Astrocyte (in vitro differentiated cells and primary cell): ENCODE data around the gene EMC7. TPM values are rescaled to one million over a fixed set of nuclear protein-coding genes. Genes with fewer than 3 reads are reported as not detected.

Source experiments
- DNase-seq: peaks from one replicate; pipeline ENCODE4 v3.0.0-alpha.2; 2010; ENCODE audit warnings: low read depth
- FAIRE-seq: peaks from 2 replicates; lab custom pipeline; 2011; peaks lifted over from hg19 to GRCh38; lab: Jason Lieb, UNC
- H2AFZ ChIP-seq: 2 replicates; pipeline ENCODE4 v1.6.0; 2012; ENCODE audit warnings: low read depth, low read length, inconsistent platforms
- H3K27ac ChIP-seq: 2 replicates; pipeline ENCODE4 v1.5.1; 2011; ENCODE audit warnings: low read depth, low read length, inconsistent platforms
- H3K27me3 ChIP-seq: 2 replicates; pipeline ENCODE4 v1.6.0; 2011; ENCODE audit warnings: low read length, inconsistent platforms; ENCODE audit not compliant: insufficient read depth
- H3K36me3 ChIP-seq: 2 replicates; pipeline ENCODE4 v1.5.1; 2011; ENCODE audit warnings: low read length, inconsistent platforms; ENCODE audit not compliant: insufficient read depth
- H3K4me1 ChIP-seq: 2 replicates; pipeline ENCODE4 v1.5.1; 2011; ENCODE audit warnings: low read length, inconsistent platforms; ENCODE audit not compliant: insufficient read depth
- H3K4me2 ChIP-seq: 2 replicates; pipeline ENCODE4 v1.6.0; 2012; ENCODE audit warnings: low read length, inconsistent platforms
- H3K4me3 ChIP-seq: 2 replicates; pipeline ENCODE4 v1.5.1; 2011; ENCODE audit warnings: low read depth, mild to moderate bottlenecking, low read length, inconsistent platforms; ENCODE audit not compliant: insufficient read depth
- H3K79me2 ChIP-seq: 2 replicates; pipeline ENCODE4 v1.6.0; 2012; ENCODE audit warnings: mild to moderate bottlenecking, low read length, inconsistent platforms; ENCODE audit not compliant: insufficient read depth
- H3K9ac ChIP-seq: 2 replicates; pipeline ENCODE4 v1.6.0; 2012; ENCODE audit warnings: mild to moderate bottlenecking, low read length, inconsistent platforms
- H3K9me3 ChIP-seq: 2 replicates; pipeline ENCODE4 v1.5.1; 2012; ENCODE audit warnings: low read depth, mild to moderate bottlenecking, low read length, inconsistent platforms; ENCODE audit not compliant: insufficient read depth
- H4K20me1 ChIP-seq: 2 replicates; pipeline ENCODE4 v1.6.0; 2012; ENCODE audit warnings: low read length, inconsistent platforms; ENCODE audit not compliant: insufficient read depth
- H3K27ac Mint-ChIP-seq: one replicate; pipeline ENCODE4 v1.8.0; 2021; ENCODE audit warnings: mild to moderate bottlenecking, mixed read lengths; ENCODE audit not compliant: unreplicated experiment
- H3K27me3 Mint-ChIP-seq: one replicate; pipeline ENCODE4 v1.8.0; 2021; ENCODE audit warnings: low read depth, mixed read lengths; ENCODE audit not compliant: unreplicated experiment
- H3K36me3 Mint-ChIP-seq: one replicate; pipeline ENCODE4 v1.8.0; 2021; ENCODE audit warnings: low read depth, mixed read lengths; ENCODE audit not compliant: unreplicated experiment
- H3K4me1 Mint-ChIP-seq: one replicate; pipeline ENCODE4 v1.8.0; 2021; ENCODE audit warnings: low read depth, mixed read lengths; ENCODE audit not compliant: unreplicated experiment
- H3K4me3 Mint-ChIP-seq: one replicate; pipeline ENCODE4 v1.8.0; 2021; ENCODE audit warnings: mild to moderate bottlenecking, moderate library complexity, mixed read lengths; ENCODE audit not compliant: unreplicated experiment
- H3K9me3 Mint-ChIP-seq: one replicate; pipeline ENCODE4 v1.8.0; 2021; ENCODE audit warnings: mild to moderate bottlenecking, mixed read lengths; ENCODE audit not compliant: unreplicated experiment
- CTCF ChIP-seq: IDR thresholded peaks from 2 replicates; pipeline ENCODE4 v1.5.1; 2011; ENCODE audit warnings: low read depth, mild to moderate bottlenecking, inconsistent platforms, low read length, moderate library complexity; ENCODE audit not compliant: insufficient read depth
- EZH2 ChIP-seq: IDR thresholded peaks from 2 replicates; pipeline ENCODE4 v1.6.1; 2012; ENCODE audit warnings: mild to moderate bottlenecking, low read length, inconsistent platforms; ENCODE audit not compliant: insufficient read depth
- total RNA-seq: library from RNA; stranded (reverse); gene quantifications from 2 replicates; pipeline ENCODE4 v1.2.1, GENCODE V29; 2021

Gene EMC7
- total RNA-seq, 1 donor from 2014 or later, result 120 TPM

- no peaks in the 10 kb centered on the region for H3K9me3 ChIP-seq
- no peak overlapping the region for H3K4me3 ChIP-seq
- peaks cover 2% of the 10 kb centered on the region for H3K4me1 Mint-ChIP-seq
- H3K9ac ChIP-seq, result no peak overlapping the region
- H3K36me3 Mint-ChIP-seq, result peaks cover 7% of the 10 kb centered on the region
- H3K27ac ChIP-seq, result no peak overlapping the region
- DNase-seq, result no peak
- H3K27me3 ChIP-seq, result no peaks in the 10 kb centered on the region
- no peak for FAIRE-seq
- TF ChIP-seq EZH2 (no peak), CTCF (no peak)
- H4K20me1 ChIP-seq, result no peaks in the 10 kb centered on the region
- H2AFZ ChIP-seq, result no peak overlapping the region
- H3K36me3 ChIP-seq, result no peaks in the 10 kb centered on the region
- no peak overlapping the region for H3K27ac Mint-ChIP-seq
- H3K27me3 Mint-ChIP-seq, result no peaks in the 10 kb centered on the region
- H3K79me2 ChIP-seq, result peaks cover 10% of the 10 kb centered on the region
- no peaks in the 10 kb centered on the region for H3K9me3 Mint-ChIP-seq
- no peak overlapping the region for H3K4me3 Mint-ChIP-seq
- no peak overlapping the region for H3K4me2 ChIP-seq
- peaks cover 4% of the 10 kb centered on the region for H3K4me1 ChIP-seq
These were observed 4.8 kb upstream of the EMC7 start for GRCh38 chr15:34106423-34106822.

GRCh38 chr15:34102175-34102925, 688 bp upstream of the EMC7 start:
- Histone ChIP-seq H3K4me3 (peak overlapping the region; percentile 97), H3K36me3 (peaks cover 3% of the 10 kb centered on the region), H3K9ac (peak overlapping the region; percentile 98), H3K79me2 (peaks cover 49% of the 10 kb centered on the region), H3K9me3 (no peaks in the 10 kb centered on the region), H4K20me1 (peaks cover 14% of the 10 kb centered on the region), H2AFZ (peak overlapping the region; percentile 80), H3K4me1 (peaks cover 9% of the 10 kb centered on the region), H3K4me2 (peak overlapping the region; percentile 98), H3K27me3 (no peaks in the 10 kb centered on the region), H3K27ac (peak overlapping the region; percentile 86)
- DNase-seq, result no peak
- Mint-ChIP-seq H3K27ac (peak overlapping the region; percentile 99), H3K4me3 (peak overlapping the region; percentile 99), H3K9me3 (no peaks in the 10 kb centered on the region), H3K4me1 (peaks cover 2% of the 10 kb centered on the region), H3K36me3 (peaks cover 10% of the 10 kb centered on the region), H3K27me3 (no peaks in the 10 kb centered on the region)
- TF ChIP-seq EZH2 (no peak), CTCF (no peak)
- no peak for FAIRE-seq

GRCh38 chr15:34099914-34100313, 1.7 kb downstream of the EMC7 start:
- Mint-ChIP-seq H3K27me3 (no peaks in the 10 kb centered on the region), H3K27ac (no peak overlapping the region), H3K9me3 (no peaks in the 10 kb centered on the region), H3K4me1 (peaks cover 2% of the 10 kb centered on the region), H3K36me3 (peaks cover 10% of the 10 kb centered on the region), H3K4me3 (peak overlapping the region; percentile 99)
- Histone ChIP-seq H3K4me3 (no peak overlapping the region), H3K79me2 (peaks cover 62% of the 10 kb centered on the region), H3K27me3 (no peaks in the 10 kb centered on the region), H2AFZ (no peak overlapping the region), H3K9me3 (no peaks in the 10 kb centered on the region), H3K9ac (no peak overlapping the region), H3K36me3 (peaks cover 11% of the 10 kb centered on the region), H3K4me2 (peak overlapping the region; percentile 98), H3K27ac (no peak overlapping the region), H4K20me1 (peaks cover 14% of the 10 kb centered on the region), H3K4me1 (peaks cover 9% of the 10 kb centered on the region)
- DNase-seq, result no peak
- no peak for TF ChIP-seq EZH2
- TF ChIP-seq CTCF, result no peak
- no peak for FAIRE-seq
